Mesendoderm (in vitro differentiated cells): ENCODE results near the gene EVA1A.

Experiments
- DNase-seq: peaks from one replicate; pipeline ENCODE4 v3.0.0; 2013
- H2AK5ac ChIP-seq: 2 replicates; pipeline ENCODE4 v1.6.1; 2013; ENCODE audit warnings: low read length, inconsistent platforms
- H2BK120ac ChIP-seq: 2 replicates; pipeline ENCODE4 v1.6.1; 2013; ENCODE audit warnings: low read depth, mild to moderate bottlenecking, low read length, moderate library complexity, mixed read lengths
- H2BK15ac ChIP-seq: replicated peaks from 2 replicates; pipeline ENCODE4 v1.6.1; 2013; ENCODE audit warnings: low read depth, mild to moderate bottlenecking, moderate library complexity
- H2BK5ac ChIP-seq: 2 replicates; pipeline ENCODE4 v1.6.1; 2013; ENCODE audit warnings: low read length, inconsistent platforms
- H3K18ac ChIP-seq: 2 replicates; pipeline ENCODE4 v1.6.1; 2013; ENCODE audit warnings: mild to moderate bottlenecking, low read length, mixed read lengths
- H3K23ac ChIP-seq: one replicate; pipeline ENCODE4 v1.6.1; 2013; ENCODE audit warnings: low read length
- H3K27ac ChIP-seq: 2 replicates; pipeline ENCODE4 v1.5.1; 2013; ENCODE audit warnings: low read depth, mild to moderate bottlenecking, inconsistent platforms, low read length, moderate library complexity
- H3K27me3 ChIP-seq: 2 replicates; pipeline ENCODE4 v1.6.1; 2013; ENCODE audit warnings: low read length, control low read depth, mild to moderate bottlenecking, inconsistent platforms; ENCODE audit not compliant: insufficient read depth, poor library complexity
- H3K36me3 ChIP-seq: 2 replicates; pipeline ENCODE4 v1.6.1; 2013; ENCODE audit warnings: low read length, inconsistent platforms; ENCODE audit not compliant: control insufficient read depth, insufficient read depth
- H3K4ac ChIP-seq: one replicate; pipeline ENCODE4 v1.6.1; 2013; ENCODE audit warnings: low read depth, mild to moderate bottlenecking, low read length, moderate library complexity
- H3K4me1 ChIP-seq: 2 replicates; pipeline ENCODE4 v1.6.1; 2013; ENCODE audit warnings: low read depth, low read length, inconsistent platforms; ENCODE audit not compliant: control insufficient read depth
- H3K4me2 ChIP-seq: 2 replicates; pipeline ENCODE4 v1.6.1; 2013; ENCODE audit warnings: low read length
- H3K4me3 ChIP-seq: 2 replicates; pipeline ENCODE4 v1.5.1; 2013; ENCODE audit warnings: mild to moderate bottlenecking, low read length
- H3K56ac ChIP-seq: one replicate; pipeline ENCODE4 v1.6.1; 2013; ENCODE audit warnings: low read length
- H3K79me1 ChIP-seq: 2 replicates; pipeline ENCODE4 v1.6.1; 2013; ENCODE audit warnings: low read length, inconsistent platforms
- H3K79me2 ChIP-seq: 2 replicates; pipeline ENCODE4 v1.6.1; 2013; ENCODE audit warnings: mild to moderate bottlenecking, low read length; ENCODE audit not compliant: control insufficient read depth, insufficient read depth
- H3K9ac ChIP-seq: 2 replicates; pipeline ENCODE4 v1.6.1; 2013; ENCODE audit warnings: low read length, inconsistent platforms
- H4K5ac ChIP-seq: one replicate; pipeline ENCODE4 v1.6.1; 2013; ENCODE audit warnings: low read length
- H4K8ac ChIP-seq: one replicate; pipeline ENCODE4 v1.6.1; 2013; ENCODE audit warnings: low read depth, mild to moderate bottlenecking, control low read depth, low read length, moderate library complexity
- WGBS: extraction: QIAGEN DNeasy Blood & Tissue Kit; methylation state at CpG from one replicate; pipeline ENCODE4 v1.1.7; 2013; ENCODE audit warnings: low lambda C conversion rate, missing lambda C conversion rate; ENCODE audit not compliant: insufficient coverage; ENCODE audit errors: extremely low coverage; 5-methylcytosine and 5-hydroxymethylcytosine counted together

The EVA1A gene

DNA sequence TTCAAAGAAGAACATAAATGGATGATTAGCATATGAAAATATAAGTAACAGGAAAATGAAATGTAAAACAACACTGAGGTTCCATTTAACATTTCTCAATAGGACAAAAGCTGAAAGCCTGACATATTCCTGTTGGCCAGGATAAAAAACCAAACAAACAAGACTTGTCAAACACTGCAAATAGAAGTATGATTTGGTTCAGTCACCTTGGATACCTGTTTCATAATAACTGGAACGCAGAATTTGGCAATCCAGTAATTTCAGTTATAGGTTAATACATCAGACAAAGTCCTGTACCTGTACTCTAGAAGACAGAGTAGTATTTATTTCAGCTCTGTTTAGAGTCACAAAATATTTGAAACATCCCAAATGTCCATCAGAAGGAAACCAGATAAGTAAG, 16.5 kb upstream of the EVA1A start:
- Histone ChIP-seq H3K79me2 (no peaks in the 10 kb centered on the region), H2BK5ac (no peak overlapping the region), H3K4me1 (no peaks in the 10 kb centered on the region), H3K4me3 (no peak overlapping the region), H2BK120ac (no peak overlapping the region), H4K8ac (no peak overlapping the region), H3K36me3 (no peaks in the 10 kb centered on the region), H3K27me3 (no peaks in the 10 kb centered on the region), H3K9ac (no peak overlapping the region), H2AK5ac (no peak overlapping the region), H3K18ac (no peak overlapping the region), H2BK15ac (no peak overlapping the region), H3K4ac (no peak overlapping the region), H3K79me1 (no peaks in the 10 kb centered on the region), H3K27ac (no peak overlapping the region), H4K5ac (no peak overlapping the region), H3K4me2 (no peak overlapping the region), H3K23ac (no peak overlapping the region), H3K56ac (no peak overlapping the region)
- DNase-seq: no peak
- WGBS: no CpG with 5 or more reads among the region's 1 CpG

DNA sequence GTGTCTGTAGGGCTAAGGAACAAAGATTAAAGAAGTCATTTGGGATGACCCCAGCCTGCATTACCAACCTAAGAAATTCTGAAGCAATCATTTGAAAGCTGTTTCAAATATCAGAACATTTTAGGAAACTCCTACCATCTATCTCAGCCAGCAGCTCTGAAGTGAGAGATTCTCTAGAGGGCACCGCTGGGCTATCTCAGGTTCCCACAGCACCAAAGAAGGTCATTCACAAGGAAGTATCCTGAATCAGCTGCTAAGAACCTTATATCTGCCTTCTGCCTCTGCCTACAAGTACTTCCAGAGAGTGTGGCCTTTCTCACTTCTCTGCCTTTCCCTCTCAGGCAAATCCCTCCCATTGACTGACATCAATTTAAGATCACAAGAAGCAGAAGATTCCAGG, 13.4 kb upstream of the EVA1A start:
- H3K36me3 ChIP-seq: no peaks in the 10 kb centered on the region
- no peak overlapping the region for H2BK5ac ChIP-seq
- no peak overlapping the region for H3K23ac ChIP-seq
- no peak overlapping the region for H4K5ac ChIP-seq
- DNase-seq: peak; percentile 29
- H2AK5ac ChIP-seq: no peak overlapping the region
- H3K27me3 ChIP-seq: no peaks in the 10 kb centered on the region
- H2BK15ac ChIP-seq: no peak overlapping the region
- H3K9ac ChIP-seq: no peak overlapping the region
- no peaks in the 10 kb centered on the region for H3K79me2 ChIP-seq
- no peak overlapping the region for H3K27ac ChIP-seq
- no peak overlapping the region for H3K4ac ChIP-seq
- no peak overlapping the region for H4K8ac ChIP-seq
- H3K79me1 ChIP-seq: no peaks in the 10 kb centered on the region
- no peak overlapping the region for H3K56ac ChIP-seq
- WGBS: no CpG with 5 or more reads among the region's 1 CpG
- H2BK120ac ChIP-seq: no peak overlapping the region
- no peak overlapping the region for H3K4me2 ChIP-seq
- no peak overlapping the region for H3K4me3 ChIP-seq
- H3K18ac ChIP-seq: no peak overlapping the region
- no peaks in the 10 kb centered on the region for H3K4me1 ChIP-seq

DNA sequence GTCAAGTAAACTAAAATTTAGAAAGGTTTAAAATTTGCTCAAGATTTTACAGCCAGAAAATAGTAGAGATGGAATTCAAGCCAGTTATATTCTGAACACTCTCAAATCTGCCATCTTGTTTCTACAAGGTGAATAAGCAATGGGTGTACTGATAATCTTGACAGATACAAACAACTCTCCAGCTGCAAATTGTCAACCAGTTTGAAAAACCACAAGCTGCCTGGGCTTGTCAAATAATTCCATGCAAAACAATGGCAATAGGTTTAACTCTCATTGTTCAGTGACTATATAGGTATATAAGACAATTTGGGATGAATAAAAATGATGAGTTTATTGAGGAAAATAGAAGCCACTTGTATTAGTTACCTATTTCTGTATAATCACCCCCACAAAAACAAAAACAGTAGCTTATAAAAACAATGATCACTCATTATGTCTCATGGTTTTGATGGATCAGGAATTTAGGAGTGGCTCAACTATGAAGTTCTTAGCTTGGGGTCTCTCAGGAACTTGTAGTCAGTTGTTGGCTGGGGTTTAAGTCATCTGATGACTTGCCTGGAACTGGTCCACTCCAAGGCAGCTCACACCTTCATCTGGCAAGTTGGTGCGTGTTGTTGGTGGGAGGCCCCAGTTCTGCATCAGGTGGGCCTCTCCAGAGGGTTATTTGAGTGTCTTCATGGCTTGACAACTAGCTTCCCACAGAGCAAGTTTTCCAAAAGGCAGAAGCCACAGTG, 12.6 kb upstream of the EVA1A start:
- no peaks in the 10 kb centered on the region for H3K79me1 ChIP-seq
- no peak overlapping the region for H3K4ac ChIP-seq
- H2BK15ac ChIP-seq: no peak overlapping the region
- H3K4me3 ChIP-seq: no peak overlapping the region
- no peak overlapping the region for H3K9ac ChIP-seq
- no peak for DNase-seq
- H3K4me1 ChIP-seq: no peaks in the 10 kb centered on the region
- no peak overlapping the region for H3K56ac ChIP-seq
- no peak overlapping the region for H2BK120ac ChIP-seq
- H3K27me3 ChIP-seq: no peaks in the 10 kb centered on the region
- no peak overlapping the region for H3K27ac ChIP-seq
- no peak overlapping the region for H2AK5ac ChIP-seq
- no peaks in the 10 kb centered on the region for H3K36me3 ChIP-seq
- H2BK5ac ChIP-seq: no peak overlapping the region
- no peaks in the 10 kb centered on the region for H3K79me2 ChIP-seq
- no CpG with 5 or more reads among the region's 1 CpG for WGBS
- H3K18ac ChIP-seq: no peak overlapping the region
- H4K5ac ChIP-seq: no peak overlapping the region
- no peak overlapping the region for H3K23ac ChIP-seq
- H3K4me2 ChIP-seq: no peak overlapping the region
- H4K8ac ChIP-seq: no peak overlapping the region

DNA sequence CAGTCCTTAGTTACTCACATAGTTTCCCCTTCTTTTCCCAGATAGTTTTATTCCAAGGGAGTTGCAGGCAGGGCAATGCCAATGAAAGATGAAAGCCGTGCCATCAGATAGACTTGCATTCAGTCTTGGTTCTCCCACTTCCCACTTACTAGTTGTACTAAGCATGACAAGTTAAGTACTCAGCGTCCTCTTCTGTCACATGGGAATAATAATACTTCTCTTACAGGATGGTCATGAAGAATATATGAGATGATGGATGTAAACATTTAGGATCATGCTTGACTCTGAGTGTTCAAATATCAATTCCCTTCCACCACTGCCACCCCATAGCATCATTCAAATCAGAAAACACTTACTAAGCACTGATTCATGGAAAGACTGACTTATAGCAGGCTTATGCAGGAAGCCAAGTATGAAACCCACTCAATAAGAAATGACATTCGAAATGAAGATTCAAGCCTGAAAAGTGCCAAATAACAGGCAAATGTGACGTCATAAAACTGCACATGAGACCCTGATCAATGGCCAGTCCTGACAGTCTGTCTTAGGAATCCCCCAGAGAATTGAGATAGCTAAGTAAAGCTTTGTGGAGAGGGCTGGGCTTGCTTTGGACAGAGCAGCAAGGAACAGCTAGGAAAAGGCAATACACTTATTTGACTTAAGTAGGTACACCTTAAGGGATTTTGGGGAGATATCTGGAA, 11.1 kb upstream of the EVA1A start:
- H4K8ac ChIP-seq: no peak overlapping the region
- H4K5ac ChIP-seq: no peak overlapping the region
- H3K36me3 ChIP-seq: no peaks in the 10 kb centered on the region
- WGBS: no CpG with 5 or more reads among the region's 4 CpGs
- H3K4me2 ChIP-seq: no peak overlapping the region
- no peaks in the 10 kb centered on the region for H3K79me2 ChIP-seq
- H3K4ac ChIP-seq: no peak overlapping the region
- no peak overlapping the region for H2AK5ac ChIP-seq
- no peak overlapping the region for H3K27ac ChIP-seq
- no peak for DNase-seq
- no peak overlapping the region for H3K18ac ChIP-seq
- H3K9ac ChIP-seq: no peak overlapping the region
- no peak overlapping the region for H2BK120ac ChIP-seq
- no peak overlapping the region for H3K23ac ChIP-seq
- H3K4me1 ChIP-seq: no peaks in the 10 kb centered on the region
- H3K79me1 ChIP-seq: no peaks in the 10 kb centered on the region
- no peak overlapping the region for H2BK5ac ChIP-seq
- H3K27me3 ChIP-seq: no peaks in the 10 kb centered on the region
- H3K4me3 ChIP-seq: no peak overlapping the region
- no peak overlapping the region for H2BK15ac ChIP-seq
- H3K56ac ChIP-seq: no peak overlapping the region

DNA sequence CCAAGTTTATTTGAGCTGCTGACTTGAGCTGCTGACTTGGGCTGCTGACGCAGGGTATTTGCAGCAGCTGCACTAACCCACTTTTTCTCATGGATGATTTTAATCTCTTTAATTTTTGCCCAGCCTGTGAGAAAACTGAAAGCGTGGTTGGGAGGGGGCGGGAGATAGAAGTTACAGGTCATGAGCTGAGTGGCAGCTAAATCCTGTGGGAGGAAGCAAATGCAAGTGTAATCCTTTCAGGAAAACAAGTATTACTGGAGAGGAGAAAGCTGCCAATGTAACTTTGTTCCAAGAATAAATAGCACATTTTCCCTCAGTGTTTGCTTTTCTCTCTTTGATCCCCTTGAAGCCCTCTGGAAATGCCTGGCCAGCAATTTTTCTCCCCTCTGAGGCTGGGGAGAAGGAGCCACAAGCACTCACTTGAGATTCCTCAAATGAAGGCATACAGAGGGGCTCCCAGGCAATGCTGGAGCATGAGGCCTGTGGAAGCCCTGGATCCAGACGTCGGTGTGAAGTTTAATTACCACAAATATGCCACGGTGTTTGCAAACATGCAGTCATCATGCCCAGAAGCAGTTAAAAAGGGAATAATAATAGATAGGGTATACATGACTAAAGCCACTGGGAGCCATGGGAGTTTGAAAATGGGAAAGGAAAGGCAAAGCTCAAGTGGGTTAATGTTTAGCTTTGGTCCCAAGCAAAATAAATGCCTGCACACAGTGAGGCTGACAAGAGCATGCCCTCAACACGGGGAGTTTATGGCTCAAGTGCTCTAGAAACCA, 10.4 kb upstream of the EVA1A start:
- H3K27ac ChIP-seq: no peak overlapping the region
- no peak overlapping the region for H3K23ac ChIP-seq
- H4K5ac ChIP-seq: no peak overlapping the region
- H3K18ac ChIP-seq: no peak overlapping the region
- no peak overlapping the region for H3K4me3 ChIP-seq
- no peak overlapping the region for H4K8ac ChIP-seq
- no peak overlapping the region for H3K4ac ChIP-seq
- H3K4me1 ChIP-seq: no peaks in the 10 kb centered on the region
- no peaks in the 10 kb centered on the region for H3K27me3 ChIP-seq
- H2BK120ac ChIP-seq: no peak overlapping the region
- no peak overlapping the region for H3K4me2 ChIP-seq
- no peak overlapping the region for H2AK5ac ChIP-seq
- no peak for DNase-seq
- no CpG with 5 or more reads among the region's 7 CpGs for WGBS
- no peak overlapping the region for H3K9ac ChIP-seq
- no peak overlapping the region for H2BK5ac ChIP-seq
- H3K36me3 ChIP-seq: no peaks in the 10 kb centered on the region
- H3K79me1 ChIP-seq: no peaks in the 10 kb centered on the region
- no peak overlapping the region for H3K56ac ChIP-seq
- H2BK15ac ChIP-seq: no peak overlapping the region
- no peaks in the 10 kb centered on the region for H3K79me2 ChIP-seq
